Gastrocnemius medialis (tissue), 4 donors: Measurements from ENCODE around the gene NUP153.

Experiments
- CTCF ChIP-seq, 5 experiments: fragments of 450-650 bp in 3 of 5; fragments of 200-600 bp in 2 of 5; sonication (generic) in 2 of 5; IDR thresholded peaks in 4 of 5; conservative IDR thresholded peaks in 1 of 5; 1 replicate in 4 of 5; 2 replicates in 1 of 5; pipeline ENCODE4 v1.5.1; 2016 to 2019; ENCODE audit warnings: antibody characterized with exemption in 5 of 5, mild to moderate bottlenecking in 3 of 5, moderate library complexity in 3 of 5
- POLR2A ChIP-seq, 2 donors: fragments of 450-650 bp; IDR thresholded peaks; one replicate each; pipeline ENCODE4 v1.6.1; 2017; ENCODE audit warnings: antibody characterized with exemption in 2 of 2, mild to moderate bottlenecking in 2 of 2, moderate library complexity in 2 of 2

GRCh38 chr6:17705428-17705777 lies 1.3 kb downstream of the NUP153 start:
- TF ChIP-seq POLR2A (IDR thresholded peaks at IDR 0.05) (no peak), CTCF (IDR thresholded peaks at IDR 0.05 in 4 of 5, conservative IDR thresholded peaks at IDR 0.05 in 1 of 5) (no peak)
